HCT116 (cell line): ENCODE data around the gene STYK1. TPM values are rescaled to one million over a fixed set of nuclear protein-coding genes. Genes with fewer than 3 reads are reported as not detected.

ENCODE experiments used
- ATAC-seq: fragments of 200-7000 bp; cut with Tn5 transposase; 2 replicates; pipeline ENCODE4 v1.9.1; 2020; ENCODE audit warnings: mild to moderate bottlenecking, moderate library complexity
- BruUV-seq: library from RNA; stranded (reverse); fragments of 400-500 nt; replicated peaks from 2 replicates; lab custom pipeline; 2021; lab: Mats Ljungman, UMichigan
- CTCF ChIA-PET: fragments of 300-600 bp; sonication (Branson Sonifier 250); formaldehyde crosslinking; loops from one replicate; lab custom pipeline; 2021; ENCODE audit warnings: antibody characterized with exemption; lab: Charles Lee
- POLR2A ChIA-PET: fragments of 300-600, 350-600 bp; sonication (Branson Sonifier 250); formaldehyde crosslinking; loops from one replicate; lab custom pipeline; 2021; ENCODE audit warnings: antibody characterized with exemption; lab: Charles Lee
- RAD21 ChIA-PET, 2 experiments: fragments of 300-600 bp; sonication (Branson Sonifier 250); formaldehyde crosslinking; loops; one replicate each; lab custom pipeline; 2023; ENCODE audit warnings: low total read pairs in 2 of 2; ENCODE audit not compliant: uncharacterized antibody in 2 of 2, unreplicated experiment in 2 of 2, low non-redundant PET in 1 of 2; lab: Charles Lee
- DNase-seq: peaks from one replicate; pipeline ENCODE4 v3.0.0-alpha.2; 2010; ENCODE audit warnings: low read depth, low spot score
- H2AFZ ChIP-seq: fragments of 200-600 bp; shearing (Covaris generic), sonication (generic); 2 replicates; pipeline ENCODE4 v1.6.1; 2017; ENCODE audit warnings: low read depth, mixed run types, mixed read lengths, antibody characterized with exemption, low read length; ENCODE audit not compliant: poor library complexity, severe bottlenecking
- H3K27ac ChIP-seq: 2 replicates; pipeline ENCODE4 v1.5.1; 2012; ENCODE audit warnings: low read depth, low read length
- H3K27me3 ChIP-seq: fragments of 200-600 bp; sonication (generic); 2 replicates; pipeline ENCODE4 v1.6.1; 2016; ENCODE audit warnings: mixed run types, low read length, mixed read lengths; ENCODE audit not compliant: insufficient read depth
- H3K36me3 ChIP-seq, 2 experiments: fragments of 200-500 bp in 1 of 2; fragments of 200-600 bp in 1 of 2; sonication (Bioruptor generic) in 1 of 2; sonication (generic) in 1 of 2; 2 replicates each; pipeline versions ENCODE4 v1.5.1 to v1.6.1; 2014 to 2016; ENCODE audit warnings: low read length in 2 of 2, inconsistent platforms in 1 of 2, mixed read lengths in 1 of 2, mixed run types in 1 of 2; ENCODE audit not compliant: insufficient read depth in 2 of 2, control insufficient read depth in 1 of 2
- H3K4me1 ChIP-seq, 2 experiments: fragments of 200-600 bp in 1 of 2; sonication (generic) in 1 of 2; 2 replicates each; pipeline versions ENCODE4 v1.5.1 to v1.6.1; 2012 to 2017; ENCODE audit warnings: low read length in 2 of 2, inconsistent platforms in 1 of 2, mild to moderate bottlenecking in 1 of 2, mixed read lengths in 1 of 2, mixed run types in 1 of 2, moderate library complexity in 1 of 2; ENCODE audit not compliant: insufficient read depth in 2 of 2, control insufficient read depth in 1 of 2
- H3K4me2 ChIP-seq: fragments of 200-600 bp; sonication (generic); 2 replicates; pipeline ENCODE4 v1.6.1; 2017; ENCODE audit warnings: mixed run types, low read length, mixed read lengths
- H3K4me3 ChIP-seq, 2 experiments: fragments of 200-600 bp in 1 of 2; sonication (generic) in 1 of 2; replicated peaks in 1 of 2; 2 replicates each; pipeline ENCODE4 v1.5.1; 2011 to 2016; ENCODE audit warnings: low read length in 2 of 2, control low read depth in 1 of 2, low read depth in 1 of 2, mild to moderate bottlenecking in 1 of 2, mixed read lengths in 1 of 2, mixed run types in 1 of 2
- H3K79me2 ChIP-seq: fragments of 200-600 bp; sonication (generic); 2 replicates; pipeline ENCODE4 v1.6.1; 2017; ENCODE audit warnings: mild to moderate bottlenecking, mixed run types, low read length, moderate library complexity, mixed read lengths; ENCODE audit not compliant: insufficient read depth
- H3K9ac ChIP-seq: fragments of 200-600 bp; sonication (generic); 2 replicates; pipeline ENCODE4 v1.6.1; 2016; ENCODE audit warnings: low read length, mixed read lengths
- H3K9me2 ChIP-seq: fragments of 200-600 bp; sonication (generic), shearing (Covaris generic); 2 replicates; pipeline ENCODE4 v1.6.1; 2017; ENCODE audit warnings: mixed run types, mild to moderate bottlenecking, moderate library complexity; ENCODE audit not compliant: insufficient read depth
- H3K9me3 ChIP-seq, 2 experiments: fragments of 200-500 bp in 1 of 2; fragments of 200-600 bp in 1 of 2; sonication (Bioruptor generic) in 1 of 2; sonication (generic) in 1 of 2; 2 replicates each; pipeline ENCODE4 v1.6.1; 2014 to 2017; ENCODE audit warnings: low read length in 2 of 2, mixed read lengths in 2 of 2, inconsistent platforms in 1 of 2, low read depth in 1 of 2, mild to moderate bottlenecking in 1 of 2, mixed run types in 1 of 2, moderate library complexity in 1 of 2; ENCODE audit not compliant: control insufficient read depth in 1 of 2, insufficient read depth in 1 of 2
- H4K20me1 ChIP-seq: fragments of 200-600 bp; sonication (generic), shearing (Covaris generic); 2 replicates; pipeline ENCODE4 v1.6.1; 2017; ENCODE audit warnings: mixed run types, mild to moderate bottlenecking, moderate library complexity; ENCODE audit not compliant: insufficient read depth
- CTCF ChIP-seq, 3 experiments: fragments of 200-600 bp in 1 of 3; sonication (generic) in 1 of 3; IDR thresholded peaks in 2 of 3; conservative IDR thresholded peaks in 1 of 3; 2 replicates each; pipeline ENCODE4 v1.5.1; 2012 to 2017; ENCODE audit warnings: low read depth in 2 of 3, low read length in 2 of 3, antibody characterized with exemption in 1 of 3, borderline replicate concordance in 1 of 3, control low read depth in 1 of 3, mild to moderate bottlenecking in 1 of 3, mixed read lengths in 1 of 3, mixed run types in 1 of 3, moderate library complexity in 1 of 3; ENCODE audit not compliant: insufficient read depth in 1 of 3
- ELF1 ChIP-seq: IDR thresholded peaks from 2 replicates; pipeline ENCODE4 v1.6.1; 2012; ENCODE audit warnings: low read depth, borderline replicate concordance
- EZH2phosphoT487 ChIP-seq: fragments of 200-600 bp; IDR thresholded peaks from 2 replicates; pipeline ENCODE4 v1.6.1; 2018; ENCODE audit warnings: antibody characterized with exemption, borderline replicate concordance
- JUND ChIP-seq: IDR thresholded peaks from 2 replicates; pipeline ENCODE4 v1.6.1; 2012
- POLR2A ChIP-seq: IDR thresholded peaks from 2 replicates; pipeline ENCODE4 v1.7.0; 2011; ENCODE audit warnings: borderline replicate concordance; ENCODE audit not compliant: insufficient read depth, insufficient read length; ENCODE audit errors: extremely low read depth
- TCF7L2 ChIP-seq: IDR thresholded peaks from 2 replicates; pipeline ENCODE4 v1.7.0; 2011; ENCODE audit warnings: borderline replicate concordance, inconsistent platforms; ENCODE audit not compliant: insufficient read depth, insufficient read length; ENCODE audit errors: extremely low read depth
- ZBTB33 ChIP-seq: IDR thresholded peaks from 2 replicates; pipeline ENCODE4 v1.6.1; 2011; ENCODE audit warnings: mild to moderate bottlenecking, low read length, moderate library complexity; ENCODE audit not compliant: insufficient replicate concordance; ENCODE audit errors: extremely low read depth
- intact Hi-C: fragments of 100-400 bp; cut with micrococcal nuclease; formaldehyde crosslinking; loops from 2 replicates; pipeline ENCODE4 v1.10.0; 2022
- total RNA-seq: library from RNA; stranded (reverse); gene quantifications from one replicate; pipeline ENCODE4 v1.2.1, GENCODE V29; 2021; ENCODE audit not compliant: unreplicated experiment

STYK1 gene
- total RNA-seq, 1 experiment from 2014 or later, result 4.4 TPM

GRCh38 chr12:10709808-10710207 lies 36.0 kb upstream of the STYK1 start:
- no TSS peak for BruUV-seq
- no peaks in the 10 kb centered on the region for H3K27me3 ChIP-seq
- H3K4me2 ChIP-seq, result no peak overlapping the region
- no peak overlapping the region for H3K4me3 ChIP-seq
- H4K20me1 ChIP-seq, result peaks cover 45% of the 10 kb centered on the region; the same call in 1 of the 2 replicates
- no peak overlapping the region for H2AFZ ChIP-seq
- intact Hi-C loops, result no loop called here
- H3K4me1 ChIP-seq, result no peaks in the 10 kb centered on the region
- no peak for DNase-seq
- no peak overlapping the region for H3K9ac ChIP-seq
- H3K9me2 ChIP-seq, result no peaks in the 10 kb centered on the region
- peaks cover 77 to 89% of the 10 kb centered on the region in 2 experiments for H3K36me3 ChIP-seq
- ChIA-PET RAD21 (no interaction called here), POLR2A (no interaction called here), CTCF (no interaction called here)
- H3K79me2 ChIP-seq, result peaks cover 99% of the 10 kb centered on the region
- no peaks in the 10 kb centered on the region for H3K9me3 ChIP-seq
- no peak overlapping the region for H3K27ac ChIP-seq
- ATAC-seq, result no peak
- no peak for TF ChIP-seq ZBTB33

- Histone ChIP-seq H3K27ac (no peak overlapping the region), H3K4me3 (no peak overlapping the region), H3K27me3 (no peaks in the 10 kb centered on the region), H2AFZ (no peak overlapping the region), H3K9ac (no peak overlapping the region), H3K36me3 (peaks cover 76 to 84% of the 10 kb centered on the region in 2 experiments), H3K4me1 (no peaks in the 10 kb centered on the region), H3K79me2 (peaks cover 99% of the 10 kb centered on the region), H3K4me2 (no peak overlapping the region), H3K9me3 (no peaks in the 10 kb centered on the region), H3K9me2 (no peaks in the 10 kb centered on the region), H4K20me1 (peaks cover 42% of the 10 kb centered on the region; the same call in 1 of the 2 replicates)
- no peak for TF ChIP-seq TCF7L2
- no peak for TF ChIP-seq CTCF (IDR thresholded peaks at IDR 0.05 in 2 of 3, conservative IDR thresholded peaks at IDR 0.05 in 1 of 3; ENCODE audit: borderline replicate concordance in 1 of 3, insufficient read depth in 1 of 3, low read depth in 2 of 3, low read length in 2 of 3)
- TF ChIP-seq EZH2phosphoT487, result no peak
- TF ChIP-seq POLR2A, result no peak
- TF ChIP-seq ELF1, result no peak
- no peak for TF ChIP-seq JUND
- intact Hi-C loops, result no loop called here
- POLR2A ChIA-PET, result no interaction called here
- RAD21 ChIA-PET, result no interaction called here
- ATAC-seq (no peak), DNase-seq (no peak)
- CTCF ChIA-PET, result no interaction called here
- BruUV-seq, result no TSS peak
These were observed 35.0 kb upstream of the STYK1 start for GRCh38 chr12:10708862-10709261.
